GM21528 (cell line): Measurements from ENCODE around the gene TMEM117.

ENCODE experiments used
- ATAC-seq: cut with Tn5 transposase; IDR thresholded peaks from one replicate; pipeline ENCODE4 v1.9.1; 2021; ENCODE audit warnings: mild to moderate bottlenecking, moderate library complexity; ENCODE audit not compliant: unreplicated experiment, low FRiP score

The TMEM117 gene

DNA sequence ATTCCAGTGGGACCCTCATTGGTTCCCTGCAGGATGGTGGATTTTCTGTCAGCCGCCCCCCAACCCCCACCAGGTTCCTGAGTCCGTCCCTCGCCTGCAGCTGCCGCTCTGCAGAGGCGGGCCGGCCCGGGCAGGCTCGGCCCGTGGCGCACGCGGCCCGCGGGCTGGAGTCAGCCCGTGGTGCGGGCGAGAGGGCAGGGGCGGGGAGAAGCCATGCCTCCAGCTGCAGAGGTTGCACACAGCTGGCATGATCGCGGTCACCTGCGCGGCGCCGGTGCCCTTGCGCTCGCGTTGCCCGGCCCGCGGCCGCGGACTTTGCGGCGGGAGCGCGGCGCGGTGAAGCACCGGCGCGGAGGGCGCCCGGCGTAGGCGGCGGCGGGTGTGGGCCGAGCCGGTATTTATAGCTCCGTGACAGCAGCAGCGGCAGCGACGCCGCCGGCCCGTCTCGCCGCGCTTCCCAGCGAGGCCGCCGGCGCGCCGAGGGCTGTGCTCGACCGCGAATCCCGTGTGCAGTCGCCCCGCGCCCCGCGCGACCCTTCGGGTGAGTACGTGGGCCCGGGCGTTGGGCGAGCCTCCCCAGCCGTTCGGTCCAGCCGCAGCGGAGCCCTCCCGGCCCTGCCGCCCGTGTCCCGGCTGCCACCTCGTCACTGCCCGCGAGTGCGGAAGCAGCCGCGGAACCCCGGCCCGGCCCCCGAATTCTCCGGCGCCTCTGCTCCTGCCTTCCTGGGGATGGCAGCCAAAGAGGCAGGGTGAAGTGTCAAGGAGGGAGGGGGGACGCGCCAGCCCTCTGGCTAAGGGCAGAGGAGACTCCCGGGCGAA lies at the start of gene TMEM117:
Gene TMEM117 (plus strand): TSS at position 426 of the 819 bp plus-strand sequence.
- ATAC-seq: peak; percentile 84

DNA sequence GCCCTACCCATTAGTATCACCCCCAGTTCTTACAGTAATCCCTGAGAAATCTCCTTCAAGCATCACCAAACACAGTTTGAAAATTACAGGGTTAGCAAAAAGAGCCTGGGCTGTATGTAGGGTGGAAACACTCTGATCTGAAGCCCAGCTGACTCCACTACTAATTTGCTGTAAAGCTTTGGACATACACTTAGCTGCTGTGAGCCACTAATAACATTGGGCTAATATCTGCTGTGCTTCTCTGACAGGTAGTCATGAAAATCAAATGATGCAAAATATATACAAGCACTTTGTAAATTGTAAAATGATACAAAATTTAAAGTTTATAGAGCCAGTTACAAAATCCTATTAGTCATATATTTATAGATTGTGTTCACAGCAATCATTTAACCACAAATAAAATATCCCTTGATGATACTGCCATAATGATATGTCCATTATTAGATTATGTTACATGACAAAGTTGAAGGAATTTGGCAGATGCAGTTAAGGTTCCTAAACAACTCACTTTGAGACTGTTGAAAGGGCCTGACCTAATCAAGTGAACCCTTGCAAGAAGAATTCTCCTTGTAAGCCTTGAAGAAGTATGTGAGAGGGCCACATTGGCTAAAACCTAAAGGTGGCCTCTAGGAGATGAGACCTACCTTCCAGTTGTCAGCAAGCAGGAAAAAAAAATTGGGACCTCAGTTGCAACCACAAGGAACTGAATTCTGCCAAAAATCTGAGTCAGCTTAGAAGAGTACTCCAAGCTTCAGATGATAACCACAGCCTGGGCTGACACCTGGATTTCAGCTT lies 48.8 kb upstream of the TMEM117 start:
- no peak for ATAC-seq

DNA sequence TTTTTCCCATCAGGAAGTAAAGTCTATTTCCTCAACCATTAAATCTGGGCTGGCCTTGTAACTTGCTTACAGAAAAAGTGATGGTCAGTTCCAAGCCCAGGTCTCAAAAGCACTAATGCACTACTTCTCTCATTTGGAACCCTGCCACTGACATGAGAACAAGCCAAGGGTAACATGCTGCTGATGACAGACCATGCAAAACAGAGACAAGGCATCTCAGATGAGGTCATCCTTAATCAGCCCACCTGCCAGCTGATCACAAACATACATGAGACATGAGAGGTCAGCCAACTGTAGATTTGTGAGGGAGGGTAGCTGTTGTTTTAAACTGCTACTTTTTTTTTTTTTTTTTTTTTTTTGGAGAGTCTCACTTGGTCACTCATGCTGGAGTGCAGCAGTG lies 45.9 kb upstream of the TMEM117 start:
- ATAC-seq: no peak

DNA sequence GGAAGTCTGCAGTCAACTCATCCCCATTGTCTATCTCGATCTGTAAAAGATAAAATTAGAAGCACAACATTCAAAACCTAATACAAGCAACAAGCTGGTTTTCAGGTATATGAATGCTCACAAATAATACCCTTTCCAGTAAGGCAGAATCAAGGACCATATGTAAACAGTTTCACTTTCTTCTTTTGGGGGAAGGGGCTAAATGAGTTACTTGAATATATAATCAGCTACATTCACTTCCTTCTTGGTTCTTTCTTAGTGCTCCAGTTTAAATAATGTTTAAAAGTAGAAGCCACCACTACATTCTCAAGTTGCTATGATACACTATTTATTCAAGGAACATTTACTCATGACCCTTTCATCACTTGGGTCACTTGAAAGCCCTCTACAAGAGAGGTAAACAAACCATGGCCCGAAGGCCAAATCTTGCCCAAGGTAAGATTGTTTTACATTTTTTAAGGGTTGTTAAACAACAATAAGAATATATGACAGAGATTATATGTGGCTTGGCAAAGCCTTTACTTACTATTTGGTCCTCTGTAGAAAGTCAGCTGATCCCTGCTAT lies 40.1 kb upstream of the TMEM117 start:
- ATAC-seq: no peak

DNA sequence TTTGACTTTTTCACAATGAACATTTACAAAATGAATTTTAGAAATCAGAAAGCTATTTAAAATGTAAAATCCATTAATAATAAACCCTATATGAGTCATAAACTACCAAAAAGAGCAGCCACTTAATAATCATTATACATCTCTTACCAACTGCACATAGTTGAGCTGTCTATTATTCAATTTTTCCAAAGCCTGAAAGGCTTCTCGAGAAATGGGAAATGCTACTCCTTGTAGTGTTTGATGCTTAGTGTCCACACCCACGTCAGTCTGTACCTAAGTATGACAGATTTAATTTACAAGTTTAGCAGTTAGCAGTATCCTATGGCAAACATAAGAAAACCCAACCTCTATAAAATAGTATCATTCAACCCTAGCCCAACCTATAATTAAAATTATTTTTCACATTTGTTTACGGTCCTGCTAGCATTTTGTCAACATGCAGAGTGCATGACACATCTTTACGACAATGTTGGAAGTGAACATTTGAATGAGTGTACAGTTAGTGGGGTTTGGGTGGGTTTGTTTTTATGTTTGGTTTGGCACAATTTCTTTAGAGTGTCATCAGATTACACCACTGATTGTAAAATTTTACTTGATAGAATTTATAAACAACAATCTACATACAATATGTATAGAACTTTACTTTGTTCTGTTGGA lies 38.2 kb upstream of the TMEM117 start:
- no peak for ATAC-seq

DNA sequence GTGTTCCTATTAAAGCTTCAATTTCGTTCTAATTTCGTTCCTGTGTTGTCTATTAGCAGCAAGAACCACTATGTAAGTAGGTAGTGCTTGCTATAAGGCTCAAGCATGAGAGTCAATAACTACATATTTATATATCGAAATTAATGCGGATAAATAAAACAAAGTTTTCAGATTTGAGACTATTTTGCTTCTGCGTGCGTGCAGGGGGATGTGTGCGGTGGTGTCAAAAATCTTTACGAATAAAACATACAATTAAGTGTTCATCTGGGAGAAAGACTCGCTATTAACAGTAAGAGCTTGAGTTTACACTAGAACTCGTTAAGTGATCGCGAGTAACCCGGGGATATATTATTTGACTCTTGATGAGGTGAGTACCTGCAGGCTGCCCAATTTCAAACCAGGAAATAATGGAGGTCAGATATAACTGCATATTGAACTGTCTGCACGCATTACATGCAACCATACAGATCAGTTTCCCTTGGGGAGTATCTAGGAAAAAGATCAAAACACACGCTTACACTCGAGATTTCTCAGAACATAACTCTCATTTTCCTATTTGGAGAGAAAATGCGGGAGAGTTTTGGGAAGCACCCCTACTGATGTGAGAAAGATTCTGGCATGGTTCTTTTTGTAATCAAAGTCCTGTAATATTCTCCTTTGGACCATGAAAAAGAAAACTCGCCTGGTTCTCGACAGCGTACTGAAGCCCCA lies 30.6 kb upstream of the TMEM117 start:
- ATAC-seq: no peak

DNA sequence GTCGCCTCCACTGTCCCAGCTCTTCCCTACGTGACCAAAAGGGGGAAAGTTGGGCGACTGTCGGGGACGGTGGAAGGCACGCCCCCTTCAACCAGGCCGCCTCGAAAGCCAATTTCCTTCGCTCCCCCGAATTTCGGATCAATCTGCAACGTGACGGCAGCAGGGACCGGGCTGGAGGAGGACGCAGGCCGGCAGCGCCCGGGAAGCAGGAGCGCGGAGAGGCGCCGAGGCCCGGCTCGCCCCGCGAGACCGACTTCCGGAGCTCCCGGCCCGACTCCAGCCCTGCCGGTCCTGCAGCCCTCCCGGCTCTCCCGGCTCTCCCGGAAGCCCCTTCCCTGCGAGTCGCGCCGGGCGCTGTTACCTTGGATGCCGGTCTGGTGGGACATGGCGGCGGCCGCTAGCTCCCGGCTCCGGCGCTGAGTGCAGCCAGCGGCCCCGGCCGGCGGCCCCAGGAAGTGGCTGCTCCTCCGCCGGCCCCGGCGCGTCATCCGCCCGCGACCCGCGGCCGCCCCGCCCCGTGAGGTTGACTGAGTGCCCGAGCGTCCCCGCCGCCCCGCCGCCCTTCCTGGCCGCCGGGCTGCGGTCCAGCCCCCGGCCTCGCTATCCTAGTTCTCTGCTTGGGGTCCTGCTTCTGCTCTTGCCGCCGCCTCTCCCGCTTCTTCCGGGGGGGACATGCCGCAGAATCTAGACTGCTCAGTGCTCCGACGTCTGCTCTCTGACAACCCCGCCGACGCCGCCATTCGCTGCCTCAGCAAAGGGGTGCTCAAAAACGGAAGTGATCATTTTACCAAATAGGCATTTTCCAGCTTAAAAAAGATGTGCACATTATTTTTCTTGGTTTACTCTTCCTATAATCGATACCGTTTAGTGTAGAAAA lies 29.8 kb upstream of the TMEM117 start, which contains the start of gene TWF1:
Gene TWF1 (minus strand): TSS at position 458 of the 877 bp plus-strand sequence. CDS start 72 bp downstream, at position 386.
- peak; percentile 96 for ATAC-seq

DNA sequence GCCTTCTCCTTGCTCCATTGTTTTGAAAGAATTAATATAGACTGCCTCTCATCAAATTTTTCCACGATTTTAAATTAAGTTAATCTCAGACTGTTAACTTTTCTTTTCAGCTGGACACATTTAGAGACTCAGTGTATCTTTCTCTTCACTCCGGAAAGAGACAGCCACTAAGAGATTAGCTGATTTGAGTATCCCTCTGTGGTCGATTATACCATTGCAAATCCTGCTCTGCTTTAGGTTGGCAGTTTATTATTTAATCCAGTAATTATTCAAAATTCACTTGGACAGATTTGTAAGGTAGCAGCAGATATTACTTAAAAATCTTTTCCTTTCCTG lies 29.2 kb upstream of the TMEM117 start:
- no peak for ATAC-seq

DNA sequence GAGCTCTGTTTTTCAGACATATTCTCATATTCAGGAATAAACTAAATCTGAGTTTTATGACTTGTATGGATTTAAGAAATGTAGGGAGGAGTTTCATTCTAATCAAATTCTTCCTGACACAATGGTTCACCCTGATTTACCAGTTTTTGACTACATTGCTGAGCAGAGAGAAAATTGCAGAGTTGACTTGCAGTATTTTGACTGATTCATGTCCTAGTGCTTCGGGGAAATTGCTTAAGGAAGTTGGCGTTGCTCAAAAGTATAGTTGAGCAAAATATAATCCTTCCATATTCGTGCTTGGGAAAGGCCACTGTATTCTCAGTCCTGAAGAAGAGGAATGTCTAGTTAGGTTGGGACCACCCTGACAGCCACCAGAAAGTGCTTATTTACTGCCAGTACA lies 28.5 kb upstream of the TMEM117 start:
- no peak for ATAC-seq

DNA sequence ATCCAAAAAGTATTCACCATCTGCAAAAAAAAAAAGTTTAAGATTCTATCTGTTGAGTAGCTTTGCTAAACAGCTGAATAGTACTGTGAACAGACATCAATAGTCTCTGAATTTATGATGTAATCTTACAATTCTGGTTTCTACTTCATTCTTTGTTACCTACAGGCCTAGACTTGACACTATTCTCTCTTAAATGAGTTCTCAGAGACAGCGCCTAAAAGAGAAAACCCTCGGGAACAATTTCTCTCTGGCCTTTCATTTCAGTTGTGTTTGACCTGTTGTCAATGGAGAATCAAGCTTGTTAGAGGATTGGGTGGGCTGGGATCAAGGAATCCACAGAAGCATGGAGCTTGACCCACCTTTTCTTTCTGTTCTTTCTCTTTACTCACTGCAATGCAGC lies 23.8 kb upstream of the TMEM117 start:
- no peak for ATAC-seq

DNA sequence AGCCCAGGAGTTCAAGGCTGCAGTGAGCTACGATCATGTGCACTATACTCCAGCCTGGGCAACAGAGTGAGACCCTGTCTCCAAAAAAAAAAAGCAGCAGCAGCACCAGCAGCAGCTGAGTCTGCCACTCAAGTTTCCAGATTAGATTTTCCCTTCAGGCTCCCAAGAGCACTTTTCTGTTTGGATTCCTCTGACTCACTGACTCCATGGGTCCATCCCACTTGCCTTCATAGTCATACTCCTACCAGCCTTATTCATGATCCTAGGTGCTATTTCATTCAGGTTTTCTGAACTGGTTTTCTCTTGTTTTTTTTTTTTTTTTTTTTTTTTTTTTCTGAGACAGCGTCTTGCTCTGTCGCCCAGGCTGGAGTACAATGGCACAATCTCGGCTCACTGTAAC lies 23.0 kb upstream of the TMEM117 start:
- no peak for ATAC-seq

DNA sequence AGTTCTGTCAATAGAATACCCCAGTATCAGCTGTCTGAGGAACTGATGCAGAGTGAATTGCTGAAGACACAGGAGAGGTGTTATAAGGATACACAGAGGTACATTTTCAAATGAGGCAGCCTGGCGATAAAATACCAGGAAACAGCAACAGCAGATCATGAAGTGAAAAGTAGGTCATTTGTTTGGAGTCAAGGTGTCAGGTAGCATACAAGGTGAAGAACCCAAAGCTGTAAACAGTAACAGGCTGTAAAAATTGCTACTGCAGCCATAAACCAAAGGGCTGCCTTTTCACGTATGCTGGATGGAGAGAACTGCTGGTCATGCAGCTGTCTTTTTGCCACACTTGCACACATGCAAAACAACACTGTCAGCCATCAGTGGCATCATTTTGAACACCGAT lies 20.5 kb upstream of the TMEM117 start:
- no peak for ATAC-seq

DNA sequence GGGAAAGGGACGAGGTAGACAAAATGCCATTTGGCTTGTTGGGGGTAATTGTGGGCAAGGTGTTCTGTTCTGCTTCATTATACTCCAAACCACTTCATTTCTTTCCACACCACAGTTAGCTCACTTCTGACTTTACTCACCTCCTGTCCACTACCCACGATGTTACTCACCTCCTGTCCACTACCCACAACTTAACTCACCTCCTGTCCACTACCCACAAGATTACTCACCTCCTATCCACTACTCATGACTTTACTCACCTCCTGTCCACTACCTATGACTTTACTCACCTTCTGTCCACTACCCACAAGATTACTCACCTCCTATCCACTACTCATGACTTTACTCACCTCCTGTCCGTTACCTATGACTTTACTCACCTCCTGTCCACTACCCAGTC lies 19.7 kb upstream of the TMEM117 start:
- no peak for ATAC-seq

DNA sequence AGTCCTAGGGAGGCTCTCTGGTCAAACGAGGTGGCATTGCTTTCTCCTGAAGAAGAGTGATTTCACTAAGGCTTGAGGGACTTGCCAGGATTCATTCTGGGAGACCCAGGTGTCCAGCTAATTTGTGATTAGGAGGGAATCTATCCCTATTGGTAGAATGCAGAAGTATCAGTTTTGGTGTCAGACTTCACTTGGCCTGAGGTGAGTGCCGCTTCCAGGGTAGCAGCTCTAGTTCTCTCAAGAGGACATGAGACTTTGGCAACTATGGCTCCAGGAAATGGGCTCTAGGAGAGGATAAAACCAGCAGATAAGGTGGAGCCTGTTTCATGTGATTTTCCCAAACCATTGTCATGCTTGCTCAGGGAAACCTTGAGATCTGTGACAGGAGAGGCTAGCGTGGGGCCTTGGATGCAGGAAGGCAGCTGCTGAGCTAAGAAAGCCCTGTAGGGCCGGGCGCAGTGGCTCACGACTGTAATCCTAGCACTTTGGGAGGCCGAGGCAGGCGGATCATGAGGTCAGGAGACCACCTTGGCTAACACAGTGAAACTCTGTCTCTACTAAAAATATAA lies 11.6 kb upstream of the TMEM117 start:
- no peak for ATAC-seq

DNA sequence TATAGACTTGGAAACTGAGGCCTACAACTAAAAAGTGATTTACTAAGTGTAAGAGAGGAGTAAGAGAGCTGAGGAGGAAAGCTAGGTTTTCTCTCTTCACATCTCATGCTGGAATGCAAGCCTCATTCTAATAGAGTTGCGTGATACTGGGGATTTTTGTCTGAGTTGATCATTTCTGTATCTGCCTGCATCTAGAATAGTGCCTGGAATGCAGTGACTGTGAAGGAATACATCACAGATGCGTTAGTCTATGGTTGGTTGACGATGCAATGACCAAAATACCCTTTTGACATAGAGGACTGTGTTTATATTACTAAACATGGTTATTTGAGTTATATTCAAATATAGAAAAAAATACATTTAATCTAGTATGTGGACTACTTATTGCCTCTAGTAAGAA lies 9.2 kb upstream of the TMEM117 start:
- ATAC-seq: no peak

DNA sequence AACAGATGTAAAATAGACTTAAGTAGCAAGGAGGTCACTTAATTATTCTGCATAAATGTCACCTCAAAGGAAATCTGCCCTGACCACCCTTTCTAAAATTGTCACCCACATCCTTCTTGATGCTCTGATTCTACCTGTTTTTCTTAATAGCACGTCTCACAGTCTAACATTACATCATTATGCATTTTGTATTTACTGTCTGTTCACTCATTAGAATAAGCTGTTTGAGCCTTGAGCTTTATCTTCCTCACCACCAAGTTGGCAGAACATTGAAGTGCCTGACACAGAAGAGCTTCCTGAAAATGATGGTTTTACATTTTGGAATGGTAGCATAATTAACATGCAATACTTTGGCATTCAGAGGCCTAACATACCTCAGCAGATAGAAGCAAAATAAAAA lies 8.8 kb upstream of the TMEM117 start:
- no peak for ATAC-seq

DNA sequence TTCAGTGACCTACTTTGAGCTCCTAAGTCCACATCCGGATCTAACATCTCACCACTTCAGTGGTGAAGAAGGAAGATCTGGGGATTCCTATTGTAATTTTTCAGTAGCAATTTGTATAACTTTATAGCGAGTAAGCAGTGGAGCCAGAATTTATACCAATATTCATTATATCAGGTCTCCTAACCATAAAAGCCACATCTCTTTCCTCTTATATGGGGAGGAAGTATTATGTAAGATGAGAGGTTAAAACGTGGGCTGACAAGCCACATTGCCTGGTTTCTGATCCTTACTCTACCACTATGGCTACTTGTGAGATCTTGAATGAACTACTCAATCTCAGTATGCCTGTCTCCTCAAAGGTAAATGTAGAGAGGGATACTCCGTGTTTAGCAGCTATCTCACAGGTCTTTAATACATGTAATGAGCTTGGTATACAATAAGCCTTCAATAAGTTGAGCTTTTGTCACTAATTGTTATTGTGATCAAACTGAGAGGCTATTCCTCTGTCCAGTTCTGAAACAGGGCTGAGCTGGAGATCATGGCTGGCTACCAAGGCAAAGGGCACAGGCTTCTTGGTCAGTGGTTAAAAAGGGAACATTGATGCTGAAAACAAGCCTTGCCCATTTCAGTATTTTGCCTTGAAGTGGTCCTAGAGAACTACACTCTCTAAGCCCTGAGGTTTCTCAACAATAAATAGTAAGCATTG lies 3.3 kb upstream of the TMEM117 start:
- no peak for ATAC-seq

DNA sequence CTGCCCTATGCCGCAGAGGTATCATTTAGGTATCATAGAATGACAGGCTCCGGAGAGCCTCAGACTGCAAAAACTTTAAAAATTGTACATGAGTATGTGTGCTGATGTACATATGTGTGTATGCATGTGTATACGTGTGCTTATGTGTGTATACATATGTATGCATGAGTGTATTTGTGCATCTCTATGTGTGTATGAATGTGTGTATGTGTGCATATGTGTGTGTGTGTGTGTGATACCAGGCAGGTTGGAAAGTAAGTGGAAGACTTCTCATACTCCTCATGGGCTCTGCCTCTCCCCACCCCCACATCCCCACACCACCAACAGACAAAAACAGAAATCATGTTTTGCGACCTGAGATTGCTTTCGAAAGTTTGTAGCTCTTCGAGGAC lies 621 bp upstream of the TMEM117 start:
- peak; percentile 8 for ATAC-seq
